Suprapubic skin (tissue), 4 donors: ENCODE data around the gene MINAR1. TPM values are rescaled to one million over a fixed set of nuclear protein-coding genes. Genes with fewer than 3 reads are reported as not detected.
A peak's percentile ranks its signal among the peaks of the same experiment; 100 is the strongest.

Experiments used
- DNase-seq, 2 donors: peaks; one replicate each; pipeline ENCODE4 v3.0.0-alpha.2; 2019; ENCODE audit warnings: low spot score in 2 of 2
- H3K27ac ChIP-seq: fragments of 200-600 bp; sonication (generic); one replicate; pipeline ENCODE4 v1.5.1; 2019
- H3K27me3 ChIP-seq: fragments of 200-600 bp; sonication (generic); one replicate; pipeline ENCODE4 v1.5.1; 2019
- H3K36me3 ChIP-seq: fragments of 200-600 bp; sonication (generic); one replicate; pipeline ENCODE4 v1.5.1; 2019
- H3K4me1 ChIP-seq: fragments of 200-600 bp; sonication (generic); one replicate; pipeline ENCODE4 v1.5.1; 2019
- H3K4me3 ChIP-seq: fragments of 200-600 bp; sonication (generic); one replicate; pipeline ENCODE4 v1.5.1; 2019; ENCODE audit warnings: mild to moderate bottlenecking
- H3K9me3 ChIP-seq: fragments of 200-600 bp; sonication (generic); one replicate; pipeline ENCODE4 v1.5.1; 2019
- CTCF ChIP-seq, 2 donors: fragments of 200-600 bp in 1 of 2; fragments of 450-650 bp in 1 of 2; sonication (generic) in 1 of 2; IDR thresholded peaks; one replicate each; pipeline ENCODE4 v1.5.1; 2016 to 2019; ENCODE audit warnings: antibody characterized with exemption in 2 of 2, mild to moderate bottlenecking in 1 of 2, moderate library complexity in 1 of 2
- EP300 ChIP-seq: sonication (generic); formaldehyde crosslinking; IDR thresholded peaks from one replicate; pipeline ENCODE4 v1.6.1; 2017; ENCODE audit warnings: antibody characterized with exemption
- POLR2A ChIP-seq, 2 donors: fragments of 450-650 bp; IDR thresholded peaks; one replicate each; pipeline ENCODE4 v1.6.1; 2017; ENCODE audit warnings: antibody characterized with exemption in 2 of 2, mild to moderate bottlenecking in 2 of 2, moderate library complexity in 2 of 2
- POLR2AphosphoS5 ChIP-seq, 3 donors: sonication (generic); formaldehyde crosslinking; IDR thresholded peaks; one replicate each; pipeline ENCODE4 v1.6.1; 2017; ENCODE audit warnings: antibody characterized with exemption in 3 of 3
- WGBS: methylation state at CpG from one replicate; pipeline ENCODE4 v1.1.5; 2018; 5-methylcytosine and 5-hydroxymethylcytosine counted together
- total RNA-seq, 4 donors: library from RNA; depleted of rRNA; stranded (reverse); fragments of >200 nt; gene quantifications; one replicate each; pipeline ENCODE4 v1.1.0, GENCODE V29; 2016

The MINAR1 gene
- 1 to 10 TPM in 1 of 4 donors, under 1 TPM in 3; 0.23 to 1.1 (median 0.56) TPM for total RNA-seq

GRCh38 chr15:79431636-79432344 lies at the start of gene MINAR1:
Gene MINAR1 (plus strand): TSS chr15:79432336. CDS start chr15:79456148, 23,812 bp downstream.
- Histone ChIP-seq H3K4me3 (peak within 1 kb of the TSS; percentile 51), H3K27me3 (peaks cover 82% of the 10 kb centered on the region), H3K4me1 (peaks cover 21% of the 10 kb centered on the region), H3K27ac (no peak within 1 kb of the TSS), H3K9me3 (no peaks in the 10 kb centered on the region), H3K36me3 (no peaks in the 10 kb centered on the region)
- WGBS: 0% methylated on average over 8 of the region's 84 CpGs
- TF ChIP-seq EP300 (no peak), POLR2AphosphoS5 (IDR thresholded peaks at IDR 0.05) (no peak), POLR2A (IDR thresholded peaks at IDR 0.05) (no peak), CTCF (IDR thresholded peaks at IDR 0.05) (peak in 1 of 2 donors; percentile 19)
- no peak for DNase-seq

DNA sequence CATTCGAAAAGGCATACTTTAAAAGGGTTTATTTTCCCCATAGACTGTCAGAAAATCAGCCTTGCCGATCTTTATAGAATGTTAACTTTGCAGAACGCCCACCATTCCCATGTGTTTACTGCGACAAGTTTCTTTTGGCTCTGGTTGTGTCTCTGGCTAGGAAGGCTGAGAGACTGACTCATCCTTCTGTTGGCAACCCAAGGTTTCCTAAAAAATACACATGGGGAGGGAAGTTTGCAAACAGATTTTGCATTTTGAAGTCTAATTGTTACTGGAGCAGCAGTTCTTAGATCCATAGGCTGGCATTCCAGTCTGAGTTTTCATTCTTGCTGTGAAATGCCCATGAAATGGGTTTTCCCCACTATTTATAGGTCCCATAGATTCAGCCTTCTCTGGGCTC lies 37.9 kb upstream of the MINAR1 start:
- 60% methylated on average over 4 of the region's 4 CpGs for WGBS
- Histone ChIP-seq H3K4me3 (no peak overlapping the region), H3K4me1 (no peaks in the 10 kb centered on the region), H3K27ac (no peak overlapping the region), H3K9me3 (no peaks in the 10 kb centered on the region), H3K36me3 (no peaks in the 10 kb centered on the region), H3K27me3 (no peaks in the 10 kb centered on the region)
- no peak for DNase-seq
- TF ChIP-seq EP300 (no peak), POLR2AphosphoS5 (IDR thresholded peaks at IDR 0.05) (no peak), CTCF (IDR thresholded peaks at IDR 0.05) (no peak), POLR2A (IDR thresholded peaks at IDR 0.05) (no peak)

GRCh38 chr15:79396850-79397249 lies 35.3 kb upstream of the MINAR1 start:
- DNase-seq: no peak
- H3K27me3 ChIP-seq: no peaks in the 10 kb centered on the region
- H3K4me3 ChIP-seq: no peak overlapping the region
- no peaks in the 10 kb centered on the region for H3K36me3 ChIP-seq
- H3K9me3 ChIP-seq: no peaks in the 10 kb centered on the region
- WGBS: 55% methylated on average over 6 of the region's 6 CpGs
- no peaks in the 10 kb centered on the region for H3K4me1 ChIP-seq
- no peak for TF ChIP-seq CTCF (IDR thresholded peaks at IDR 0.05)
- no peak for TF ChIP-seq POLR2A (IDR thresholded peaks at IDR 0.05)
- TF ChIP-seq EP300: no peak
- no peak for TF ChIP-seq POLR2AphosphoS5 (IDR thresholded peaks at IDR 0.05)
- H3K27ac ChIP-seq: no peak overlapping the region

GRCh38 chr15:79397269-79397910 lies 34.7 kb upstream of the MINAR1 start:
- 76% methylated on average over 3 of the region's 3 CpGs for WGBS
- Histone ChIP-seq H3K4me3 (no peak overlapping the region), H3K4me1 (no peaks in the 10 kb centered on the region), H3K27me3 (no peaks in the 10 kb centered on the region), H3K36me3 (no peaks in the 10 kb centered on the region), H3K27ac (no peak overlapping the region), H3K9me3 (no peaks in the 10 kb centered on the region)
- TF ChIP-seq POLR2AphosphoS5 (IDR thresholded peaks at IDR 0.05): no peak
- TF ChIP-seq CTCF (IDR thresholded peaks at IDR 0.05): no peak
- TF ChIP-seq POLR2A (IDR thresholded peaks at IDR 0.05): no peak
- no peak for TF ChIP-seq EP300
- DNase-seq: no peak

DNA sequence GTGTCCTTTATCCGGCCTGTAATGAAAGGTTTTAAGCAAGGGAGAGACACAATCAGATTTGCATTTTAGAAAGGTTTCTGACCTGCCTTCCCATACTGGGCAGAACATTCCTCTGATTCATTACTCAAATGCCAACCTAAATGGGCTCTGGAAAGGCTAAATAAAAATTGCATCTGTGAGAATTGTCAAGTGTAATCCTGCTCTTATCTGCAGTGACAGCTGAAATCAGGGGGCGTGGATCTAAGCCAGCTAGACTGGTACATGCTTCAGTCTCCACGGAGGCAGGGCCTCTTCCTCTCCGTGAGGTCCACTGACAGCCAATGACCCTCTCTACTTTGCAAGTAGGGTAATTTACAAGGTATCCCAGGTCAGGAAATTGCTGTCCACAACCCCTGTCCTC lies 32.5 kb upstream of the MINAR1 start:
- Histone ChIP-seq H3K27ac (no peak overlapping the region), H3K4me3 (no peak overlapping the region), H3K36me3 (no peaks in the 10 kb centered on the region), H3K9me3 (no peaks in the 10 kb centered on the region), H3K27me3 (no peaks in the 10 kb centered on the region), H3K4me1 (no peaks in the 10 kb centered on the region)
- DNase-seq: no peak
- WGBS: 78% methylated on average over 4 of the region's 4 CpGs
- TF ChIP-seq CTCF (IDR thresholded peaks at IDR 0.05) (no peak), EP300 (no peak), POLR2AphosphoS5 (IDR thresholded peaks at IDR 0.05) (no peak), POLR2A (IDR thresholded peaks at IDR 0.05) (no peak)
